ENCODE measurements around the gene APBB2.

APBB2 gene

GRCh38 chr4:41189076-41189475 lies 25.3 kb downstream of the APBB2 start:
- no peak for DNase-seq (ENCODE audit: low read depth)

DNA sequence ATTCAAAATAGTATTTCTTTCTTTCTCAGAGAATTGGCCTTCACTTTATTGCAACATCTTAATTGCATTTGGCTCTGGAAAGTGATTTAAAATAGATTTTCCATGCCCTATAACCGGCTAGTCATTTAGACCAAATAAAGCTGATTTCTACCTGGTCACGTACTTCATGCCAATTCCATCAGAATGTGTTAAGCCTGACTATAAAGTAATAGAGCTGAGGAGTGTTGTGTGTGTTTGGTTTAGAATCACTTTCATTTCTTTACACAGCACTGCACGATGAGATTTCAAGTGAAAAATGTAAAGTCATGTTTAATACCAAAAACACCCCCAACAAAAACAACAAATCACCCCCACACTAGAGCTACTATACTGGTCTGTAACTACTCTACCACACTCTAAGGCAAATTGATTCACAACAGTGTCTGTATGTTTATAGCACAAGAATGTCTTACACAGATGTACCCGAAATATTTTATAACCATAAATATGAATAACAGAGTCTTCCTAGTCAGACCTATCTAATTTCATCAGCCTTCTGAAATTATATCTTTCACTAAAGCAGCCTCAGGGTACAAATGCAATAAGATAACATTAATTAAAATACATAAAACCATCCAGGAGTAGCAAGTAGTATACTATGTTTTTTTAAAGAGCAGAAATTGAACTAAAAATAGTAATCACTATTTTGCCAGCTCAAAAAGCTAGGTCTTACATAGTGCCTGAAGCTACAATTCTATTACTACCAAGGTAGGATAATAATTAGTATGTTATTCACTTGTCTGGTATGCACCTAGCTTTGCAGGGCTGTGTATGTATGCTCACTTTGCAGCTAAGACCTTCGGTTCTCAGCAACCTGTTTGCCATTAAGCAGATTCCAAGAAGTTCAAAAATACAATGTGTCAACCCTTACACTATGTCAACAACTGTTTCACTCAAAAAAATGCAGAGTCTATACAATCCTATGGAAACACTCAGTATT lies 28.4 kb downstream of the APBB2 start:
- no peak for DNase-seq (ENCODE audit: low read depth)

DNA sequence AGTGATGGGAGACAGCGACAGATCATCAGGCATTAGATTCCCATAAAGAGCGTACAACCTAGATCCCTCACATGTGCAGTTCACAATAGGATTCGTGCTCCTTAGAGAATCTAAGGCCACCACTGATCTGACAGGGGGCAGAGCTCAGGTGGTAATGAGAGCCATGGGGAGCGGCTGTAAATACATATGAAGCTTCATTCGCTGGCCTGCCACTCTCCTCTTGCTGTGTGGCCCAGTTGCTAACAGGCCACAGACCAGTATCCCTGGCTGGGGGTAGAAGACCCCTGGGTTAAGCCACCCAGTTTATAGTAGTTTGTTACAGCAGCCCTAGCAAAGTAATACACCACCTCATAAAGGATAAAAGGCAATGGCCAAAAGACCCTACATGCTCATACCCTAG lies 30.3 kb downstream of the APBB2 start:
- DNase-seq (ENCODE audit: low read depth): no peak

GRCh38 chr4:41183021-41183553 lies 31.3 kb downstream of the APBB2 start:
- DNase-seq (ENCODE audit: low read depth): no peak

DNA sequence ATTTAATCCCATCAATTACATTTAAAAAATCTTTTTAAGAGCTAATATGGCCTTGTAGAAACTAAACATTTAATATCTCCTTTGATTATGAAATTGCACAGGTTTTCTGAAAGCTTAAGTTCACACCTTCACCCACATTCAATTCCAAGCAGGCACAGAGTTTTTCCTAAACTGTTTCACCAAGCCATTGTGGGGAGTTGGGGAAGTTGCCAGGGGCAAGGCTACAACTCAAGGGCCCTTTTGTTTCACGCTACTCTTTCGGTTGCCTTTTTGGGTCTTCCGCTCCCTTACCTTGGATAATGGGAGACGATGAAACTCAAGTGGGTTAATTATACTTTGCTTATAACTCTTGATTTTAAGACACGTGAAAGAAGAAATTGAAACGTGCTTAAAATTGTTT lies 33.3 kb downstream of the APBB2 start:
- no peak for DNase-seq (ENCODE audit: low read depth)

GRCh38 chr4:41179498-41180195 lies 34.7 kb downstream of the APBB2 start:
- DNase-seq (ENCODE audit: low read depth): no peak

GRCh38 chr4:41178372-41179370 lies 35.7 kb downstream of the APBB2 start:
- no peak for DNase-seq (ENCODE audit: low read depth)

GRCh38 chr4:41177016-41177415 lies 37.3 kb downstream of the APBB2 start:
- no peak for DNase-seq (ENCODE audit: low read depth)

- DNase-seq (ENCODE audit: low read depth): no peak
These were observed 38.0 kb downstream of the APBB2 start for GRCh38 chr4:41176340-41176739.

GRCh38 chr4:41175794-41176193 lies 38.5 kb downstream of the APBB2 start:
- DNase-seq (ENCODE audit: low read depth): no peak

DNA sequence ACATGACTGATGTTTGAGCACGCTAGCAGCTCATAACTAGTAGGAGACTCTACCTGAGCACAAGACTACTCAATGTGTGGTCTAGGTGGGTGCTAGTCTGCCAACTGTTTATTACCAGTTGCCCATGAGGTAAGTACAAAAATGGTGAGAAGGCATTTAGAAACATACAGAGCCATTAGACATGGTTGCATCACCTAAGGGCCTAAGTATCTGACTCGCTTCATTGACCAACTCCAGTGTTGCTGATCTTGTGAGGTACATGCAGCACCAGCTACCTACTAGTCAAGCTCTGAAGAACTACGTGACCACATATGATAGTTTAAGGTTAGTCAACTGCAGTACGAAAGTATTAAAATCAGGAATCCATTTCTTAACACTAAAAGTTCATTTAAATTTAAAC lies 39.9 kb downstream of the APBB2 start:
- DNase-seq (ENCODE audit: low read depth): no peak

GRCh38 chr4:41172786-41173185 lies 41.6 kb downstream of the APBB2 start:
- DNase-seq (ENCODE audit: low read depth): no peak

- no peak for DNase-seq (ENCODE audit: low read depth)
These were observed 45.0 kb downstream of the APBB2 start for GRCh38 chr4:41169256-41169800.

DNA sequence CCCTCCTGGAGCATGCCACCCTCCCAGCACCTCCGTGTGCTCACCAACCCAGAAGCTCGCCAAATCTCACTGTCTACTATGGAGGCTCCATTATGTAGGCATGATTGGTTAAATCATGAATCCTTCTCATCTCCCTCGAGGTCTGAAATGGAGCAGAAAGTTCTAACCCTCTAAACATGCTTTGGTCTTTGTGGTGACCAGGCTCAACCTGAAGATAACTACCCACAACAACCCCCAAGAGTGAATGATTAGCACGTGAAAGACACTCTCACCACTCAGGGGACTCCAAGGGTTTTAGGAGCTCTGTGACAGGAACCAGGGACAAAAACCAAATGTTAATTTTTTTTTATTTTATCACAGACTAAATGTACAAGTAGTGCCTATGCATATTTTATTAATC lies 47.2 kb downstream of the APBB2 start:
- DNase-seq (ENCODE audit: low read depth): no peak

DNA sequence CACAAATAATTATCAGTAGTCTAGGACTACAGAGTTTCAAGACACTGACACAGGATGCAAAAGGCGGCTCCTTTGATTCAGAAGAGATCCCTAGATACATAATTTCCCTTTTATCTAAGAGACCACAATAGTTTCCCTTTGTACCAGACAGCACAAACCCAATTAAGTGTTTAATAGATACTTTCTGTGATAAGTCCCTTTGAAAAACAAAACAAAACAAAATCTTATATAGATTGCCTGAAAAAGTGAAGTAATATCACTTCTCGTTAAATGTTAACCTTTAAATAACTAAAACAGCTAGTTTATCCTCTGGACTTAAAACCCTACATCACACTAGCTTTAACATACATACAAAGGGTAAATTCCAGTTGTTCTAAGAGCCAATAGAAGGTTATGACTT lies 49.9 kb downstream of the APBB2 start:
- no peak for DNase-seq (ENCODE audit: low read depth)

DNA sequence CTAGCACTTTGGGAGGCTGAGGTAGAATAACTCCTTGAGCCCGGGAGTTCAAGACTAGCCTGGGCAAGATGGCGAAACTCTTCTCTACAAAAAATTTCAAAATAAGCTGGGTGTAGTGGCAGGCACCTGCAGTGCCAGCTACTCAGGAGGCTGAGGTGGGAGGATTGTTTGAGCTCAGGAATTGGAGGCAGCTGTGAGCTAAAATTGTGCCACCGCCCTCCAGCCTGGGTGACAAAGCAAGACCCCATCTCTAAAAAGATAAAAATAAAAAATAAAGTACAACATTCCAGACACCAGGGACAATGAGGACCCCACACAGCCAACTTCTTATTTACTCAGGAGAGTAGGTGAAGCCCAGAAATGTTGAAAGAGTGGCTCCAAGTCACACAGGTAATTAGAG lies 53.0 kb downstream of the APBB2 start:
- DNase-seq (ENCODE audit: low read depth): no peak

- DNase-seq (ENCODE audit: low read depth): no peak
These were observed 53.5 kb downstream of the APBB2 start for GRCh38 chr4:41160856-41161255.

DNA sequence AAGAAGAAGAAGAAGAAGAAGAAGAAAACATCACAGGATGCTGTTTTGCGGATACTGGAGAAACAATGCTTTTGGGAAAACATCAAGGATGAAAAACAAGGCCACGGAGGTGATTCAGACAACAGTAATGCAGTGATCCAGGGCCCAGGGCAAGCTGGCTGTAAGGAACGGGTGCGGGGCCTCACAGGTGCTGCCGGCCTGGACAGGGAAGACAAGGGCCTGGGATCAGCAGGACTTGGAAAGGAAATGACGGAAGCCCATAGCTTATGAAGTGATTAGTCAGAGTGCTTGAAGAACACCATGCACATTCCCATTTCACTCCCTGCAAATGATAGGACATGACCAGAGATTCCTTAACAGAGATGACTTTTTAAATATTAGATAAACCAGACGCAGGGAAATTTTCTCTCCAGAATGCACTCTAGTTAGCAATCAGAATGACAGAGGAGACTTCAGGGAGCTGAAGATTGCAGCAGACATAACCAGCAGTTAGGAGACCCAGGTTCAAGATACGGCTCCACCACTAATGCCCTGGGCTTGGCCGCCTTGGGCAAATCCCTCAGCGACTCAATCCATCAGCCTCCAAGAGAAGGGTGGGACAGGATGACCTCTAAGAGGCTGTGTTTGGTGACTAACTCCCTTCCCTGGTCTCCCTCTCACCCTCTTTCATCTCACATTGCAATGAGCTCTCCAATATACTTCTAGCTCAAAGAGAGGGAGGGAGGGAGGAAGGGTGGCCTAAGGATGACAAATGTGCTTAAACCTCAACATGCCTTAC lies 54.1 kb downstream of the APBB2 start:
- no peak for DNase-seq (ENCODE audit: low read depth)

GRCh38 chr4:41158756-41159155 lies 55.6 kb downstream of the APBB2 start:
- no peak for DNase-seq (ENCODE audit: low read depth)

- DNase-seq (ENCODE audit: low read depth): no peak
These were observed 56.1 kb downstream of the APBB2 start for GRCh38 chr4:41158274-41158673.

GRCh38 chr4:41157009-41157408 lies 57.3 kb downstream of the APBB2 start:
- DNase-seq (ENCODE audit: low read depth): no peak
